CD4-positive, alpha-beta T cell treated with Interleukin-1 beta for 1 hour (primary cell): ENCODE results near the gene LRP2.
"Not testable (repeated sequence)": the region's sequence is repeated elsewhere in the genome, so short reads cannot be mapped to it uniquely, and the experiment has no call there.

Experiments
- DNase-seq, 2 donors: peaks; one replicate each; pipeline ENCODE4 v3.0.0-alpha.2; 2020 to 2022

The LRP2 gene

GRCh38 chr2:169172151-169172735, 190.1 kb downstream of the LRP2 start:
- DNase-seq, result no peak

- DNase-seq, result no peak
Observed at GRCh38 chr2:169165791-169166190, 196.5 kb downstream of the LRP2 start.

GRCh38 chr2:169164311-169164710, 198.0 kb downstream of the LRP2 start:
- no peak for DNase-seq

GRCh38 chr2:169162613-169163012, 199.7 kb downstream of the LRP2 start:
- DNase-seq, result no peak

GRCh38 chr2:169160926-169161481, 201.3 kb downstream of the LRP2 start:
- DNase-seq, result no peak

GRCh38 chr2:169159686-169160085, 202.6 kb downstream of the LRP2 start:
- DNase-seq, result no peak

GRCh38 chr2:169158874-169159273, 203.5 kb downstream of the LRP2 start:
- no peak for DNase-seq

- no peak for DNase-seq
Observed at GRCh38 chr2:169146220-169146619, 216.1 kb downstream of the LRP2 start.

- no peak for DNase-seq
Observed at GRCh38 chr2:169143998-169144397, 218.3 kb downstream of the LRP2 start.

GRCh38 chr2:169141713-169142352, 220.5 kb downstream of the LRP2 start:
- DNase-seq, result peak; percentile 43 to 54

- DNase-seq, result no peak
Observed at GRCh38 chr2:169139993-169140767, 222.2 kb downstream of the LRP2 start.

GRCh38 chr2:169139145-169139544, 223.2 kb downstream of the LRP2 start:
- DNase-seq, result no peak

GRCh38 chr2:169137924-169138323, 224.4 kb downstream of the LRP2 start:
- no peak for DNase-seq

- DNase-seq, result no peak
Observed at GRCh38 chr2:169136885-169137534, 225.3 kb downstream of the LRP2 start.

GRCh38 chr2:169136428-169136827, 225.9 kb downstream of the LRP2 start:
- DNase-seq, result not testable (repeated sequence)

- not testable (repeated sequence) for DNase-seq
Observed at GRCh38 chr2:169134272-169134671, 228.1 kb downstream of the LRP2 start.

- DNase-seq, result peak in 1 of 2 donors; percentile 62
Observed at GRCh38 chr2:169131587-169132512, 230.5 kb downstream of the LRP2 start.

GRCh38 chr2:169129703-169130243, 232.6 kb downstream of the LRP2 start:
- no peak for DNase-seq

- no peak for DNase-seq
Observed at GRCh38 chr2:169119851-169120250, 242.5 kb downstream of the LRP2 start.

- no peak for DNase-seq
Observed at GRCh38 chr2:169119123-169119760, 243.1 kb downstream of the LRP2 start.

GRCh38 chr2:169118060-169118459, 244.3 kb downstream of the LRP2 start:
- DNase-seq, result no peak
